HG03064 (cell line): ENCODE data around the gene DCHS1.
"Not testable (repeated sequence)": the region's sequence is repeated elsewhere in the genome, so short reads cannot be mapped to it uniquely, and the experiment has no call there.

ENCODE experiments used
- ATAC-seq: cut with Tn5 transposase; IDR thresholded peaks from one replicate; pipeline ENCODE4 v1.9.1; 2021; ENCODE audit warnings: low read depth; ENCODE audit not compliant: unreplicated experiment

Gene DCHS1, protein sequence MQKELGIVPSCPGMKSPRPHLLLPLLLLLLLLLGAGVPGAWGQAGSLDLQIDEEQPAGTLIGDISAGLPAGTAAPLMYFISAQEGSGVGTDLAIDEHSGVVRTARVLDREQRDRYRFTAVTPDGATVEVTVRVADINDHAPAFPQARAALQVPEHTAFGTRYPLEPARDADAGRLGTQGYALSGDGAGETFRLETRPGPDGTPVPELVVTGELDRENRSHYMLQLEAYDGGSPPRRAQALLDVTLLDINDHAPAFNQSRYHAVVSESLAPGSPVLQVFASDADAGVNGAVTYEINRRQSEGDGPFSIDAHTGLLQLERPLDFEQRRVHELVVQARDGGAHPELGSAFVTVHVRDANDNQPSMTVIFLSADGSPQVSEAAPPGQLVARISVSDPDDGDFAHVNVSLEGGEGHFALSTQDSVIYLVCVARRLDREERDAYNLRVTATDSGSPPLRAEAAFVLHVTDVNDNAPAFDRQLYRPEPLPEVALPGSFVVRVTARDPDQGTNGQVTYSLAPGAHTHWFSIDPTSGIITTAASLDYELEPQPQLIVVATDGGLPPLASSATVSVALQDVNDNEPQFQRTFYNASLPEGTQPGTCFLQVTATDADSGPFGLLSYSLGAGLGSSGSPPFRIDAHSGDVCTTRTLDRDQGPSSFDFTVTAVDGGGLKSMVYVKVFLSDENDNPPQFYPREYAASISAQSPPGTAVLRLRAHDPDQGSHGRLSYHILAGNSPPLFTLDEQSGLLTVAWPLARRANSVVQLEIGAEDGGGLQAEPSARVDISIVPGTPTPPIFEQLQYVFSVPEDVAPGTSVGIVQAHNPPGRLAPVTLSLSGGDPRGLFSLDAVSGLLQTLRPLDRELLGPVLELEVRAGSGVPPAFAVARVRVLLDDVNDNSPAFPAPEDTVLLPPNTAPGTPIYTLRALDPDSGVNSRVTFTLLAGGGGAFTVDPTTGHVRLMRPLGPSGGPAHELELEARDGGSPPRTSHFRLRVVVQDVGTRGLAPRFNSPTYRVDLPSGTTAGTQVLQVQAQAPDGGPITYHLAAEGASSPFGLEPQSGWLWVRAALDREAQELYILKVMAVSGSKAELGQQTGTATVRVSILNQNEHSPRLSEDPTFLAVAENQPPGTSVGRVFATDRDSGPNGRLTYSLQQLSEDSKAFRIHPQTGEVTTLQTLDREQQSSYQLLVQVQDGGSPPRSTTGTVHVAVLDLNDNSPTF (N-terminal part only)

GRCh38 chr11:6655790-6656583 is at the start of gene DCHS1:
Gene DCHS1, minus strand, starts transcription at chr11:6655809. Its CDS starts 14,196 bp downstream, at chr11:6641613.
- ATAC-seq = no peak

- no peak for ATAC-seq
These were observed 47.8 kb upstream of the DCHS1 start for GRCh38 chr11:6703247-6704063.

GRCh38 chr11:6701955-6702354 is 46.3 kb upstream of the DCHS1 start:
- not testable (repeated sequence) for ATAC-seq

- ATAC-seq = no peak
These were observed 39.8 kb upstream of the DCHS1 start for GRCh38 chr11:6695377-6695776.

DNA sequence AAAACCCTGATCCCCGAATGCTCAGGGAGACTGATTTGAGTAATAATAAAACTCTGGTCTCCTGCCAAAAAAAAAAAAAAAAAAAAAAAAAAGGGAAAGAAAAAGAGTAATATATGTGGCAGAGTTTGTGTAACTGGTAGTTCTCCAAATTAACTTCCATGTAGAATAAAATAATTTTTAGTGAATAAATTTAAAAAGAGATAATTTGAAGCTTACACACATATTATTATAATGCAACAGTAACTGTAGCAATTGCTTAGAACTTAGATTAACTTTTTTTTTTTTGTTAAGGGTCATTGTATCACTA is 38.6 kb upstream of the DCHS1 start:
- ATAC-seq = no peak

GRCh38 chr11:6693342-6694228 is 38.0 kb upstream of the DCHS1 start:
- ATAC-seq = no peak

GRCh38 chr11:6692128-6692527 is 36.5 kb upstream of the DCHS1 start:
- no peak for ATAC-seq

DNA sequence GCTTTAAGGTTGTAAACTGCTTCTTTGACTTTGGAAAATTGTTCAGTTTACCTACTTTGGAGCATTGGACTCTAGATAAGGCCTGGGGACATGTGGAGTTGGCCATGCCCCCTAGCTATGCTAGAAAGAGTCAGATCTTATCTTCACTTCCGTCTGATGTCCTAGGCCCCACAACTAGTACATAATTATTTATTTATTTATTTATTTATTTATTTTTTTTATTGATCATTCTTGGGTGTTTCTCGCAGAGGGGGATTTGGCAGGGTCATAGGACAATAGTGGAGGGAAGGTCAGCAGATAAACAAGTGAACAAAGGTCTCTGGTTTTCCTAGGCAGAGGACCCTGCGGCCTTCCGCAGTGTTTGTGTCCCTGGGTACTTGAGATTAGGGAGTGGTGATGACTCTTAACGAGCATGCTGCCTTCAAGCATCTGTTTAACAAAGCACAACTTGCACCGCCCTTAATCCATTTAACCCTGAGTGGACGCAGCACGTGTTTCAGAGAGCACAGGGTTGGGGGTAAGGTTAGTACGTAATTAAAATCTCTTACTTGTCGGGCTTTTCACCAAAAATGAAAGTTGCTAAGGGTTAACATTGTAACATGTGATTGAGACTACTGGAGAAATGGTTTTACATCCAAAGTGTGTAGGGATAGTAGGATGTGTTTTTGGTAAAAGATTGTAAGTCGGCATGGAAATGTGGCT is 35.0 kb upstream of the DCHS1 start:
- not testable (repeated sequence) for ATAC-seq

GRCh38 chr11:6687876-6688275 is 32.3 kb upstream of the DCHS1 start:
- no peak for ATAC-seq

GRCh38 chr11:6686006-6686405 is 30.4 kb upstream of the DCHS1 start:
- no peak for ATAC-seq

DNA sequence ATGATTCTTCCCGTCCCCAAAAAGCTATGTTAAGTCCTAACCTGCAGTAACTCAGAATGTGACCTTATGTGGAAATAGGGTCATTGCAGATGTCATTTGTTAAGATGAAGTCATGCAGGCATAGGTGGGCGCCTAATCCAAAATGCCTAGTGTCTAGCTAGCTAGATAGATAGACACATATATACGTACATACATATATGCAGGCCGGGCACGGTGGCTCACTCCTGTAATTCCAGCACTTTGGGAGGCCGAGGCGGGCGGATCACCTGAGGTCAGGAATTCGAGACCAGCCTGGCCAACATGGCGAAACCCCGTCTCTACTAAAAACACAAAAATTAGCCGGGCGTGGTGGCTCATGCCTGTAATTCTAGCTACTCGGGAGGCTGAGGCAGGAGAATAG is 28.5 kb upstream of the DCHS1 start:
- ATAC-seq = not testable (repeated sequence)

DNA sequence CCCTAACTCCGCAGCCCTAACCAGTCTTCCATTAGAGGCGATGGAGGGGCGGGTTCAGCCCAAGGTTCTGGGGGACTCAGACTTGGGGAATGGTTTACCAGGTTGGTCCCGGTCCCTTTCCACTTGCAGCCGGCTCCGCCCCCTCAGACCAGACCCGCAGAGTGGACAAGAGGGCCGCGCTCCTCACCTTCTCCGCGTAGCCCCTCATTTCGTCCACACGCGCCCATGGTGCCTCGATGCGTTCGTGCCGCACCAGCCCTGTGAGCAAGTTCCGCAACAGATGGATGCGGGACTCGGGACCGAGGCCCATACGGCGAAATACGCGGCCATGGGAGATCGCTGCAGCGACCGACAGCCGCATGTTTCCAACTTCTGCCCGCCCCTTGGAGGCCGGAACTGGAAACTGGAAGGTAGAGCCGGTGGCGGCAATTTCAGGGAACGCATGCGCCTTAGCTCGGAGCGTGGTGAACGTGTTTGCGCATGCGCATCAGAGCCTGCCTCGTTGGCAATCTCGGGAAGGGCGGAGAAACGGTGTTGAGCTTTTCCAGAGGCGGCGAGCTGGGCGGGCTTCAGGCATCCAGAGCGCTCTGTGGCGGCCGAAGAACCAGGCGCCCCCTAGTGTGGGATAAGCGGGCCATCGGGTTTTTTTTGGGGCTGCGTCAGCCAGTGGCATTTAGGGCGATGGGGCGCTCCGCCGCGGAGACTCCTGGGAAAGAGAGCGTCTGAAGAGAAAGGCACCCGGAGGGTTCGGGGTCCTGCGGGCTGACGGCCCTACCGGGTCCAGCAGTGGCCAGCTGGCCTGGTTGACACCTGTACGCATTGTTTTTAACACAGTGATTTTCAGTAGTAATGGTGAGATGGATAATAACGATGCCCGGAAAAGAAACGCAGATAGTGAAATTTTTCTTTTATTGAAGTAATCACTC is 27.6 kb upstream of the DCHS1 start, which contains the start of gene MRPL17:
MRPL17 (minus strand) TSS at position 405 of the 926 bp plus-strand sequence; CDS start at position 361, 44 bp downstream.
- peak; percentile 89 for ATAC-seq

GRCh38 chr11:6682591-6682935 is 27.0 kb upstream of the DCHS1 start:
- ATAC-seq = no peak

DNA sequence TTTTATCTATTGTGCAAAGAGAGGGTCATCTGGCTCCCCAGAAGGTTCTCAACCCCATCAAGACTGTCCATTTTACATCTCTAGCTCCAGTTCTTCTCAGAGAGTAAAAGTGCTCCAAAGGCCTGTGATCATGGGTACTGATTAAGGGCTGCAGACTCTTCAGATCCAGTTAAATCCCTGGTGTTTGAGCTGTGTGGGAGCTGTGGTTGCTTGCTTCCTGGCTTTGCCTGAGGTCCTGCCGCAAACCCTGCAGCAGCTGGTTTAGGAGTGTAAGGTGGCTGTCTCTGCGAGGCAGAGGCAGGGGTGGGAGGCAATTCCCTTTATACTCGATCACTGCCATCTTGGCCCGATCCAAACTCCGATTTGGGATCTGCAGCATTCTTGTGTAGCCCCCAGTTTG is 26.3 kb upstream of the DCHS1 start:
- ATAC-seq = no peak

- no peak for ATAC-seq
These were observed 25.9 kb upstream of the DCHS1 start for GRCh38 chr11:6681505-6681904.

- no peak for ATAC-seq
These were observed 21.4 kb upstream of the DCHS1 start for GRCh38 chr11:6677018-6677417.

- ATAC-seq = no peak
These were observed 19.3 kb upstream of the DCHS1 start for GRCh38 chr11:6674862-6675261.
